IMR-90 (cell line): ENCODE data around the gene GRAMD2B. TPM values are rescaled to one million over a fixed set of nuclear protein-coding genes. Genes with fewer than 3 reads are reported as not detected.
A peak's percentile ranks its signal among the peaks of the same experiment; 100 is the strongest.

ENCODE experiments used
- ATAC-seq: fragments of 200-7000 bp; cut with Tn5 transposase; 2 replicates; pipeline ENCODE4 v1.9.1; 2020; ENCODE audit warnings: low read depth, mild to moderate bottlenecking, moderate library complexity
- BruUV-seq: library from RNA; stranded (reverse); fragments of 400-500 nt; replicated peaks from 2 replicates; lab custom pipeline; 2021; lab: Mats Ljungman, UMichigan
- CTCF ChIA-PET: fragments of 300-600 bp; formaldehyde crosslinking; extraction: SDS; loops from one replicate; lab custom pipeline; 2021; ENCODE audit warnings: antibody characterized with exemption; lab: Yijun Ruan, JAX
- POLR2A ChIA-PET: fragments of 300-600 bp; sonication (Branson Sonifier 250); formaldehyde crosslinking; loops from one replicate; lab custom pipeline; 2022; ENCODE audit warnings: antibody characterized with exemption; ENCODE audit not compliant: unreplicated experiment; lab: Charles Lee
- DNase-seq: peaks from one replicate; pipeline ENCODE4 v3.0.0; 2013
- H2AFZ ChIP-seq: replicated peaks from 2 replicates; pipeline ENCODE3; 2013; ENCODE audit warnings: low read length, mild to moderate bottlenecking; ENCODE audit not compliant: poor library complexity
- H2AK5ac ChIP-seq: 2 replicates; pipeline ENCODE4 v1.6.1; 2013; ENCODE audit warnings: low read depth, low read length, inconsistent platforms
- H2AK9ac ChIP-seq: replicated peaks from 2 replicates; pipeline ENCODE3; 2013; ENCODE audit warnings: mild to moderate bottlenecking, low read depth, low read length, moderate library complexity; ENCODE audit not compliant: poor library complexity
- H2BK120ac ChIP-seq: 2 replicates; pipeline ENCODE4 v1.6.1; 2013; ENCODE audit warnings: low read depth, low read length, inconsistent platforms
- H2BK15ac ChIP-seq: 3 replicates; pipeline ENCODE4 v1.6.1; 2013; ENCODE audit warnings: low read depth, low read length, inconsistent platforms
- H2BK20ac ChIP-seq: 2 replicates; pipeline ENCODE4 v1.6.1; 2013; ENCODE audit warnings: low read depth, mild to moderate bottlenecking, inconsistent platforms, low read length, moderate library complexity
- H2BK5ac ChIP-seq: 2 replicates; pipeline ENCODE4 v1.6.1; 2013; ENCODE audit warnings: mild to moderate bottlenecking, low read depth, low read length, inconsistent platforms; ENCODE audit not compliant: poor library complexity, severe bottlenecking
- H3K14ac ChIP-seq: replicated peaks from 2 replicates; pipeline ENCODE4 v1.6.1; 2013; ENCODE audit warnings: low read depth, low read length, inconsistent platforms
- H3K18ac ChIP-seq: 2 replicates; pipeline ENCODE4 v1.6.1; 2013; ENCODE audit warnings: low read depth, low read length, control low read depth
- H3K23ac ChIP-seq: 2 replicates; pipeline ENCODE4 v1.6.1; 2013; ENCODE audit warnings: low read depth, low read length, inconsistent platforms
- H3K27ac ChIP-seq: 2 replicates; pipeline ENCODE4 v1.5.1; 2013; ENCODE audit warnings: mild to moderate bottlenecking, control low read depth, low read length; ENCODE audit not compliant: insufficient read depth
- H3K27me3 ChIP-seq: 2 replicates; pipeline ENCODE4 v1.6.1; 2013; ENCODE audit warnings: low read length; ENCODE audit not compliant: control insufficient read depth, insufficient read depth
- H3K36me3 ChIP-seq: 2 replicates; pipeline ENCODE4 v1.6.1; 2013; ENCODE audit warnings: low read length, mixed read lengths; ENCODE audit not compliant: control insufficient read depth, insufficient read depth
- H3K4ac ChIP-seq: 2 replicates; pipeline ENCODE4 v1.6.1; 2013; ENCODE audit warnings: low read depth, low read length, inconsistent platforms
- H3K4me1 ChIP-seq: 2 replicates; pipeline ENCODE4 v1.6.1; 2013; ENCODE audit warnings: low read length, mixed read lengths; ENCODE audit not compliant: control insufficient read depth, insufficient read depth
- H3K4me2 ChIP-seq: 2 replicates; pipeline ENCODE4 v1.6.1; 2013; ENCODE audit warnings: low read depth, mild to moderate bottlenecking, control low read depth, low read length, moderate library complexity
- H3K4me3 ChIP-seq: 2 replicates; pipeline ENCODE4 v1.5.1; 2013; ENCODE audit warnings: low read depth, mild to moderate bottlenecking, control low read depth, low read length, moderate library complexity; ENCODE audit not compliant: insufficient read depth
- H3K56ac ChIP-seq: 2 replicates; pipeline ENCODE4 v1.6.1; 2013; ENCODE audit warnings: low read length, inconsistent platforms; ENCODE audit not compliant: insufficient read depth; ENCODE audit errors: extremely low read depth
- H3K79me1 ChIP-seq, 2 experiments: 2 replicates each; pipeline ENCODE4 v1.6.1; 2013; ENCODE audit warnings: low read length in 2 of 2, inconsistent platforms in 1 of 2, low read depth in 1 of 2
- H3K9ac ChIP-seq: 2 replicates; pipeline ENCODE4 v1.6.1; 2013; ENCODE audit warnings: low read depth, low read length, control low read depth
- H3K9me1 ChIP-seq: 2 replicates; pipeline ENCODE4 v1.6.1; 2013; ENCODE audit warnings: low read length, inconsistent platforms; ENCODE audit not compliant: insufficient read depth
- H3K9me3 ChIP-seq: 2 replicates; pipeline ENCODE4 v1.6.1; 2013; ENCODE audit warnings: low read length; ENCODE audit not compliant: control insufficient read depth, insufficient read depth
- H4K20me1 ChIP-seq: 2 replicates; pipeline ENCODE4 v1.6.1; 2013; ENCODE audit warnings: low read length, inconsistent platforms; ENCODE audit not compliant: insufficient read depth
- H4K5ac ChIP-seq: 2 replicates; pipeline ENCODE4 v1.6.1; 2013; ENCODE audit warnings: mild to moderate bottlenecking, low read depth, low read length, control low read depth
- H4K8ac ChIP-seq, 2 experiments: 2 replicates each; pipeline ENCODE4 v1.6.1; 2013; ENCODE audit warnings: low read depth in 2 of 2, low read length in 2 of 2, control low read depth in 1 of 2, inconsistent platforms in 1 of 2
- H4K91ac ChIP-seq: 2 replicates; pipeline ENCODE4 v1.6.1; 2013; ENCODE audit warnings: low read depth, low read length, inconsistent platforms; ENCODE audit not compliant: insufficient read depth
- RFX5 ChIP-seq: IDR thresholded peaks from 2 replicates; pipeline ENCODE4 v1.8.0; 2012; ENCODE audit warnings: low read depth, mild to moderate bottlenecking, low read length, moderate library complexity
- SMC3 ChIP-seq: fragments of 150-350 bp; IDR thresholded peaks from 2 replicates; pipeline ENCODE4 v1.6.1; 2016; ENCODE audit warnings: low read depth, mild to moderate bottlenecking, antibody characterized with exemption, low read length, moderate library complexity
- whole genome bisulfite sequencing, 2 experiments: methylation state at CpG; one replicate each; pipeline versions ENCODE4 v1.1.5 to v1.1.7; 2013; ENCODE audit warnings: missing lambda C conversion rate in 2 of 2; ENCODE audit not compliant: insufficient read length in 1 of 2; ENCODE audit errors: extremely low coverage in 2 of 2; 5-methylcytosine and 5-hydroxymethylcytosine counted together
- dilution Hi-C: fragments of 300-500 bp; cut with HindIII; formaldehyde crosslinking; loops from one replicate; pipeline ENCODE4 v1.14.3; 2018; ENCODE audit warnings: low sequenced_read_pairs; ENCODE audit not compliant: unreplicated experiment
- in situ Hi-C: fragments of 300-500 bp; cut with MboI; formaldehyde crosslinking; loops from 3 replicates; pipeline ENCODE4 v1.14.3; 2019; ENCODE audit warnings: low sequenced_read_pairs, inconsistent platforms, mixed read lengths
- intact Hi-C: fragments of 100-400 bp; cut with micrococcal nuclease; formaldehyde crosslinking; loops from 2 replicates; pipeline ENCODE4 v1.10.0; 2022
- polyA plus RNA-seq, 3 experiments: library from polyadenylated mRNA; depleted of rRNA; stranded (reverse); fragments of >200 nt; gene quantifications; 2 replicates each; pipeline ENCODE4 v1.2.3, GENCODE V29; 2012; ENCODE audit warnings: low replicate concordance in 1 of 3
- total RNA-seq: library from RNA; depleted of rRNA; stranded (reverse); fragments of >200 nt; gene quantifications from 2 replicates; pipeline ENCODE4 v1.2.3, GENCODE V29; 2012

Gene GRAMD2B
- total and polyA plus RNA-seq, 2 of the 4 experiments (the other 2 are of a cell fraction): 13.9 to 20.3 TPM

DNA sequence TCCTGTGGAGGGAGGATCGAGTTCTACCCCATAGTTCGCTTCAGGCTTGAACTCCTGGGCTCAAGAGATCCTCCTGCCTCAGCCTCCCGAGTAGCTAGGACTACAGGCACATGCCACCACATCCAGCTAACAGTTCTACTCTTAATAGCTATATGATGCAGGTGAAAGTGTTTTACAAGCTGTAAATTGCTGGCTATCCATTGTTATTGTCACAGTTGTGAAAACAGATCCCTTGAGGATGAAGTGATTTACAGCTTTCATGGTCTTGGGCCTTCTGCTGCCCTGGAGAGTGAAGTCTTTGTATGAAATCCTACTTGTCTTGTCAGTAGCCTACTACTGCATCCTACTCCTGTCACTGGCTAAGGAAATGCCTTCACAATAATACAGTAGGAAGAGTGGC is 48.0 kb downstream of the GRAMD2B start:
- H2AFZ ChIP-seq: no peak overlapping the region
- peak overlapping the region; percentile 96 for H3K27ac ChIP-seq
- no CpG with 5 or more reads among the region's 3 CpGs for WGBS, 2 experiments
- peak overlapping the region; percentile 64; the same call in 1 of the 2 replicates for H3K9ac ChIP-seq
- H2AK9ac ChIP-seq: no peak overlapping the region
- H2BK20ac ChIP-seq: peak overlapping the region; percentile 84
- no TSS peak for BruUV-seq
- H3K56ac ChIP-seq: no peak overlapping the region
- DNase-seq (no peak), ATAC-seq (no peak; the same call in 1 of the 2 replicates)
- CTCF ChIA-PET: interaction anchor here (1.0 kb wide), 1 partner anchor 29 kb away, joined by 6 read pairs; no protein-coding TSS in a partner anchor
- in situ Hi-C loops: no loop called here
- no peaks in the 10 kb centered on the region for H3K9me3 ChIP-seq
- dilution Hi-C loops: no loop called here
- H2BK15ac ChIP-seq: peak overlapping the region; percentile 59; the same call in 2 of the 3 replicates
- peak overlapping the region; percentile 75 to 89 for H4K8ac ChIP-seq
- no peak overlapping the region for H3K4me3 ChIP-seq
- peak overlapping the region; percentile 78 for H3K18ac ChIP-seq
- H3K4me2 ChIP-seq: peak overlapping the region; percentile 56; the same call in 1 of the 2 replicates
- no peak for TF ChIP-seq SMC3
- no peak for TF ChIP-seq RFX5
- peak overlapping the region; percentile 89 for H2BK5ac ChIP-seq
- intact Hi-C loops: loop anchor here (5.0 kb wide), 1 partner anchor 119 kb away; no protein-coding TSS in a partner anchor
- H3K9me1 ChIP-seq: peaks cover 19% of the 10 kb centered on the region
- peak overlapping the region; percentile 84 for H2BK120ac ChIP-seq
- peaks cover 7 to 32% of the 10 kb centered on the region in 2 experiments; a peak in 3 of 4 replicates for H3K79me1 ChIP-seq
- POLR2A ChIA-PET: no interaction called here
- H3K4me1 ChIP-seq: peaks cover 14% of the 10 kb centered on the region
- peak overlapping the region; percentile 94 for H2AK5ac ChIP-seq
- H4K20me1 ChIP-seq: no peaks in the 10 kb centered on the region
- H3K23ac ChIP-seq: peak overlapping the region; percentile 74; the same call in 1 of the 2 replicates
- peak overlapping the region; percentile 62; the same call in 1 of the 2 replicates for H4K5ac ChIP-seq
- peak overlapping the region; percentile 82 for H3K14ac ChIP-seq
- H3K4ac ChIP-seq: peak overlapping the region; percentile 82; the same call in 1 of the 2 replicates
- peaks cover 10% of the 10 kb centered on the region for H3K36me3 ChIP-seq
- peak overlapping the region; percentile 78 for H4K91ac ChIP-seq
- H3K27me3 ChIP-seq: no peaks in the 10 kb centered on the region
